Right atrium auricular region (tissue), 2 donors: ENCODE measurements around the gene ALAS1. TPM values are rescaled to one million over a fixed set of nuclear protein-coding genes. Genes with fewer than 3 reads are reported as not detected.

ENCODE experiments used
- DNase-seq: peaks from one replicate; pipeline ENCODE4 v3.0.0-alpha.2; 2019; ENCODE audit warnings: low spot score
- H3K27ac ChIP-seq, 2 donors: fragments of 200-600 bp; sonication (generic); 1 replicate in 1 of 2; 2 replicates in 1 of 2; pipeline ENCODE4 v1.5.1; 2016 to 2019
- H3K27me3 ChIP-seq, 2 donors: fragments of 200-600 bp; sonication (generic); one replicate each; pipeline versions ENCODE4 v1.5.1 to v1.6.0; 2017 to 2019
- H3K36me3 ChIP-seq: fragments of 200-600 bp; sonication (generic); one replicate; pipeline ENCODE4 v1.5.1; 2016
- H3K4me1 ChIP-seq, 2 donors: fragments of 200-600 bp; sonication (generic); one replicate each; pipeline versions ENCODE4 v1.5.1 to v1.6.0; 2017 to 2019
- H3K4me3 ChIP-seq, 2 donors: fragments of 200-600 bp; sonication (generic); 1 replicate in 1 of 2; 2 replicates in 1 of 2; pipeline ENCODE4 v1.5.1; 2017 to 2019; ENCODE audit warnings: mild to moderate bottlenecking in 1 of 2, moderate library complexity in 1 of 2
- H3K9me3 ChIP-seq, 2 donors: fragments of 200-600 bp; sonication (generic); one replicate each; pipeline ENCODE4 v1.5.1; 2019
- total RNA-seq, 2 donors: library from RNA; depleted of rRNA; stranded (reverse); fragments of >200 nt; gene quantifications; one replicate each; pipeline ENCODE4 v1.1.0, GENCODE V29; 2016
- TF ChIP-seq, protein P1 (sequence below), 2 donors: fragments of 200-600 bp; sonication (generic); IDR thresholded peaks; one replicate each; pipeline ENCODE4 v1.5.1; 2019; ENCODE audit warnings: antibody characterized with exemption in 2 of 2

Gene ALAS1
- total RNA-seq, 2 donors from 2014 or later, result 69.7 to 103 TPM

DNA sequence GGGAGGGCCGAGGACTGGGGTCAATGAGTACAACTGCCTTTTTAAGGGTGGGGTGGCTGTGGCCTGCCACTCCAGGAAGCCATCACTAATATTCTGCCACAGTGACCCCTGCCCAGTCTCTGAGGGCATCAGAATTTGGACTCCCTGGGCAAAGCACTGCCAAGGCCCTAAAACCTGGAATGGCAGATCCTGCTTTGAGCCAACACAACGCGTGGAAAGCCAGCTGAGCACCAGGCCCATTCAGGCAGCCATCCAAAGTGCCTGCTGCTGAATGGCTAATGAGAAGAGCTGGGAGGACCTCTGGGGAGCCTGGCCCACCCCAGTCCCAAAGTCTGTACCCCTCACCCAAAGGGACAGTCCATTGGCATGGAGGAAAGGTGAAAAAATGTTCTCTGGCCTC is 36.0 kb downstream of the ALAS1 start:
- H3K4me3 ChIP-seq, result peak overlapping the region in 1 of 2 donors; percentile 26

GRCh38 chr3:52234516-52235447 is 36.8 kb downstream of the ALAS1 start:
- H3K27me3 ChIP-seq, result no peaks in the 10 kb centered on the region
- DNase-seq, result no peak
- peaks cover 27% of the 10 kb centered on the region for H3K36me3 ChIP-seq
- peaks cover 0 to 70% of the 10 kb centered on the region in 2 donors for H3K4me1 ChIP-seq
- TF ChIP-seq, protein P1, sequence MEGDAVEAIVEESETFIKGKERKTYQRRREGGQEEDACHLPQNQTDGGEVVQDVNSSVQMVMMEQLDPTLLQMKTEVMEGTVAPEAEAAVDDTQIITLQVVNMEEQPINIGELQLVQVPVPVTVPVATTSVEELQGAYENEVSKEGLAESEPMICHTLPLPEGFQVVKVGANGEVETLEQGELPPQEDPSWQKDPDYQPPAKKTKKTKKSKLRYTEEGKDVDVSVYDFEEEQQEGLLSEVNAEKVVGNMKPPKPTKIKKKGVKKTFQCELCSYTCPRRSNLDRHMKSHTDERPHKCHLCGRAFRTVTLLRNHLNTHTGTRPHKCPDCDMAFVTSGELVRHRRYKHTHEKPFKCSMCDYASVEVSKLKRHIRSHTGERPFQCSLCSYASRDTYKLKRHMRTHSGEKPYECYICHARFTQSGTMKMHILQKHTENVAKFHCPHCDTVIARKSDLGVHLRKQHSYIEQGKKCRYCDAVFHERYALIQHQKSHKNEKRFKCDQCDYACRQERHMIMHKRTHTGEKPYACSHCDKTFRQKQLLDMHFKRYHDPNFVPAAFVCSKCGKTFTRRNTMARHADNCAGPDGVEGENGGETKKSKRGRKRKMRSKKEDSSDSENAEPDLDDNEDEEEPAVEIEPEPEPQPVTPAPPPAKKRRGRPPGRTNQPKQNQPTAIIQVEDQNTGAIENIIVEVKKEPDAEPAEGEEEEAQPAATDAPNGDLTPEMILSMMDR (IDR thresholded peaks at IDR 0.05), result no peak
- H3K4me3 ChIP-seq, result peak overlapping the region in 1 of 2 donors; percentile 26
- peak overlapping the region; percentile 93 to 95 for H3K27ac ChIP-seq
- no peaks in the 10 kb centered on the region for H3K9me3 ChIP-seq

More for the DNA sequence above, 36.0 kb downstream of the ALAS1 start:
- Histone ChIP-seq H3K27ac (peak overlapping the region; percentile 93 to 95), H3K9me3 (no peaks in the 10 kb centered on the region), H3K36me3 (peaks cover 35% of the 10 kb centered on the region), H3K27me3 (no peaks in the 10 kb centered on the region), H3K4me1 (peaks cover 0 to 69% of the 10 kb centered on the region in 2 donors)
- TF ChIP-seq, protein P1 (IDR thresholded peaks at IDR 0.05), result no peak
- DNase-seq, result no peak

DNA sequence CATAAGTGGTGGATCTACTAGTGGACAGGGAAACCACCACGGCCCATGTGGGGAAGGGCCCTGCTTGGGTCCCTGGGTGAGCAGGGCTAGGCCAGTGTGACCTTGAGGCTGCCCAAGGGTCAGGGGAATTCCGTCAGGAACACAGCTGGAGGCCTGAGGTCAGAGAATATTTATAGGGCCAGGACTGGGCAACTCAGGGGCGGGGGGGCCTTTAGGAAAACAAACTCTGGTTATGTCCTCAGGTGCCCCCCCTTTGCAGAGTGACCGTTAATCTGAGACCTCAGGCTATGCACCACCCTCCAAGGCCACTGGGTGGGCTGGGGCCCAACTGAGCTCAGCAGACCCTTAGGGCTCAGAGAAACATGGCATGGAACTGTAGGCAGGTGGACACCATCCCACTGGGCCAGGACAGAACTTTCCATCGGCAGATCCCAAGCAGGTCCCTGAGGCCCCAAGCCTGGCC is 38.5 kb downstream of the ALAS1 start:
- Histone ChIP-seq H3K27ac (peak overlapping the region; percentile 93 to 95), H3K9me3 (no peaks in the 10 kb centered on the region), H3K27me3 (no peaks in the 10 kb centered on the region), H3K36me3 (peaks cover 10% of the 10 kb centered on the region), H3K4me1 (peaks cover 0 to 79% of the 10 kb centered on the region in 2 donors), H3K4me3 (no peak overlapping the region)
- no peak for DNase-seq
- TF ChIP-seq, protein P1 (IDR thresholded peaks at IDR 0.05), result no peak

DNA sequence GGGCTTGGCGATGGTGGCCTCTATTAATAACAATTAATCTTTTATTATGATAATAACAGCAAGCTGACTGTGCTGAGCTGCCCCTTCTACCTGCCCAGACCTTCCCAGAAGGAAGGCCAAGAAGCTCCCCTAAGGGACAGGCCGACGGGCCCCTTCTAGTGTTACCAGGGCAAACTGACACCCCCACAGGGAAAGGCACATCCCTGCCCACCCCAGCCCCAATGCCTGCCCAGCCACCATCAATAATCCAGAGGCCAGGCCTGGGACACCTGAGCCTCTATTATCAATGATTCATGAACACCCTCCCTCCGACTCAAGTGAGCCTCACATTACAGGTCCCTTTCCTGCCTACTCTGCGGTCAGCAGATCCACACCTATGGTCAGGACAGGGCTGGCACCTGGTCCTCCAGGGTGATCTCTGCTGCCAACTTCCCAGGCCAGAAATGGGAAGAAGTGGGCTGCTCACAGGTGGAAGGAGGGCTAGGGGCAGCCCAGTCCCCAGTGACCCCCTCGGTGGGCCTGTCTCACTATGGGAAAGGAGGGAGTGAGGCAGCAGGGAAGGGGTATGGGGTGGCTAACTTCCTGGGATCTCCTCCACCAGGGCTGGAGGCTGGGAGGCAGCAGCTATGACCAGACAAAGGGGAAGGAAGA is 39.2 kb downstream of the ALAS1 start:
- Histone ChIP-seq H3K4me1 (peaks cover 0 to 73% of the 10 kb centered on the region in 2 donors), H3K4me3 (peak overlapping the region; percentile 8 to 85), H3K9me3 (no peaks in the 10 kb centered on the region), H3K27me3 (no peaks in the 10 kb centered on the region), H3K27ac (peak overlapping the region; percentile 93 to 95), H3K36me3 (peaks cover 4% of the 10 kb centered on the region)
- TF ChIP-seq, protein P1 (IDR thresholded peaks at IDR 0.05), result no peak
- DNase-seq, result no peak

DNA sequence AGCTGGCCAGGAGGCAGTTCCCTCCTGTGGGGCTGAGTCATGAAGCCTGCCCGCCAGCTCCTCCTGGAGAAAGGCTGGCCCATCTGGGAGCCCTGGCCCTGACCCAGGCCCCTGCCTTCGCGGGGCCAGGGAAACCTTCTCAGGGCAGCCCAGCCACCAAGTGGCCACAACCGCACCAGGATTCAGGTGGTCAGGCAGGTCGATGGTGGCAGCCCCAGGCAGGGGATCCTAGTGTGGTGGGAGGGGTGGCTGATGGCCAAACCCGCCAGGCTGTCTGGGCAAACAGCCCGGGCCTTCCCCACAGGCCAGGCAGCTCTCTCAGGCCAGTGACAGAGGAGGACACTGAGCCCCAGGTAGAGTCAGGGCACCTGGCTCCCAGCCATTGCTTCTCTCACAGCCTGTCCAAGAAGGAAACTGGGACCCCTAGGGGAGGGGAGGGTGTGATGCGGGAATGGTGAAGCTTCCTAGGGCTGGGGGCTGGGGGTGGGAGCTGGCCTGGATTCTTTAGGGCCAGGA is 39.8 kb downstream of the ALAS1 start:
- TF ChIP-seq, protein P1 (IDR thresholded peaks at IDR 0.05), result no peak
- H3K27me3 ChIP-seq, result no peaks in the 10 kb centered on the region
- peaks cover 0 to 68% of the 10 kb centered on the region in 2 donors for H3K4me1 ChIP-seq
- H3K4me3 ChIP-seq, result peak overlapping the region; percentile 78 to 85
- no peaks in the 10 kb centered on the region for H3K9me3 ChIP-seq
- peak overlapping the region; percentile 93 to 95 for H3K27ac ChIP-seq
- peak; percentile 93 for DNase-seq
- no peaks in the 10 kb centered on the region for H3K36me3 ChIP-seq
